Vagina (tissue), 2 donors: ENCODE results near the gene ZMYND10. TPM values are rescaled to one million over a fixed set of nuclear protein-coding genes. Genes with fewer than 3 reads are reported as not detected.

Source experiments
- DNase-seq, 2 donors: peaks; one replicate each; pipeline ENCODE4 v3.0.0-alpha.2; 2017; ENCODE audit errors: extremely low spot score in 2 of 2
- H3K27ac ChIP-seq: fragments of 200-600 bp; sonication (generic); one replicate; pipeline ENCODE4 v1.5.1; 2019
- H3K27me3 ChIP-seq: fragments of 200-600 bp; sonication (generic); one replicate; pipeline ENCODE4 v1.5.1; 2019
- H3K36me3 ChIP-seq, 2 donors: fragments of 200-600 bp; sonication (generic); one replicate each; pipeline ENCODE4 v1.5.1; 2017 to 2019
- H3K4me1 ChIP-seq: fragments of 200-600 bp; sonication (generic); one replicate; pipeline ENCODE4 v1.5.1; 2019
- H3K4me3 ChIP-seq, 2 donors: fragments of 200-600 bp; sonication (generic); 1 replicate in 1 of 2; 2 replicates in 1 of 2; pipeline ENCODE4 v1.5.1; 2016 to 2019
- H3K9me3 ChIP-seq: fragments of 200-600 bp; sonication (generic); one replicate; pipeline ENCODE4 v1.5.1; 2019
- CTCF ChIP-seq, 3 experiments: fragments of 450-650 bp in 2 of 3; fragments of 200-600 bp in 1 of 3; sonication (generic) in 1 of 3; IDR thresholded peaks; one replicate each; pipeline ENCODE4 v1.5.1; 2017 to 2019; ENCODE audit warnings: antibody characterized with exemption in 3 of 3, mild to moderate bottlenecking in 2 of 3, moderate library complexity in 2 of 3
- POLR2A ChIP-seq, 2 donors: fragments of 450-650 bp; IDR thresholded peaks; one replicate each; pipeline ENCODE4 v1.6.1; 2017; ENCODE audit warnings: antibody characterized with exemption in 2 of 2, mild to moderate bottlenecking in 2 of 2, moderate library complexity in 2 of 2
- POLR2AphosphoS5 ChIP-seq, 2 donors: sonication (generic); formaldehyde crosslinking; IDR thresholded peaks; one replicate each; pipeline ENCODE4 v1.9.0; 2017; ENCODE audit warnings: antibody characterized with exemption in 2 of 2, mild to moderate bottlenecking in 2 of 2, low read depth in 1 of 2; ENCODE audit not compliant: insufficient read depth in 1 of 2
- intact Hi-C: fragments of 100-400 bp; cut with DNase I; formaldehyde crosslinking; loops from one replicate; pipeline ENCODE4 v1.15.1; 2023
- total RNA-seq: library from RNA; depleted of rRNA; stranded (reverse); fragments of >200 nt; gene quantifications from one replicate; pipeline ENCODE4 v1.2.3, GENCODE V29; 2016

ZMYND10 gene
- total RNA-seq, 1 donor from 2014 or later: 0.74 TPM

- TF ChIP-seq POLR2A (IDR thresholded peaks at IDR 0.05): no peak
- TF ChIP-seq POLR2AphosphoS5 (IDR thresholded peaks at IDR 0.05; ENCODE audit: insufficient read depth in 1 of 2, low read depth in 1 of 2): no peak
- TF ChIP-seq CTCF (IDR thresholded peaks at IDR 0.05): no peak
- Histone ChIP-seq H3K36me3 (no peaks in the 10 kb centered on the region), H3K9me3 (no peaks in the 10 kb centered on the region), H3K4me3 (no peak overlapping the region), H3K4me1 (peaks cover 55% of the 10 kb centered on the region), H3K27me3 (no peaks in the 10 kb centered on the region), H3K27ac (peak overlapping the region; percentile 99)
- intact Hi-C loops: no loop called here
- no peak for DNase-seq
These were observed 3.4 kb downstream of the ZMYND10 start for GRCh38 chr3:50341996-50342650.

GRCh38 chr3:50341537-50341936 is 4.0 kb downstream of the ZMYND10 start:
- no peaks in the 10 kb centered on the region for H3K27me3 ChIP-seq
- no peaks in the 10 kb centered on the region for H3K36me3 ChIP-seq
- intact Hi-C loops: no loop called here
- H3K9me3 ChIP-seq: no peaks in the 10 kb centered on the region
- TF ChIP-seq POLR2AphosphoS5 (IDR thresholded peaks at IDR 0.05; ENCODE audit: insufficient read depth in 1 of 2, low read depth in 1 of 2) (no peak), POLR2A (IDR thresholded peaks at IDR 0.05) (no peak), CTCF (IDR thresholded peaks at IDR 0.05) (no peak)
- peaks cover 59% of the 10 kb centered on the region for H3K4me1 ChIP-seq
- peak overlapping the region; percentile 51 to 60 for H3K4me3 ChIP-seq
- DNase-seq: no peak
- H3K27ac ChIP-seq: peak overlapping the region; percentile 99

- Histone ChIP-seq H3K27me3 (no peaks in the 10 kb centered on the region), H3K4me1 (peaks cover 61% of the 10 kb centered on the region), H3K36me3 (no peaks in the 10 kb centered on the region), H3K9me3 (no peaks in the 10 kb centered on the region), H3K27ac (peak within 1 kb of the TSS; percentile 99), H3K4me3 (peak within 1 kb of the TSS; percentile 51 to 60)
- TF ChIP-seq CTCF (IDR thresholded peaks at IDR 0.05) (no peak), POLR2A (IDR thresholded peaks at IDR 0.05) (peak in 1 of 2 donors; percentile 69), POLR2AphosphoS5 (IDR thresholded peaks at IDR 0.05; ENCODE audit: insufficient read depth in 1 of 2, low read depth in 1 of 2) (peak; percentile 11 to 79)
- no peak for DNase-seq
- intact Hi-C loops: no loop called here
These were observed 4.8 kb downstream of the ZMYND10 start, which contains the start of gene RASSF1 for GRCh38 chr3:50340448-50341329. Gene RASSF1 (minus strand): TSS chr3:50340836. CDS start chr3:50340805, 31 bp downstream.

GRCh38 chr3:50340147-50340447 is 5.4 kb downstream of the ZMYND10 start:
- H3K4me1 ChIP-seq: peaks cover 61% of the 10 kb centered on the region
- TF ChIP-seq POLR2AphosphoS5 (IDR thresholded peaks at IDR 0.05; ENCODE audit: insufficient read depth in 1 of 2, low read depth in 1 of 2): no peak
- no peak for TF ChIP-seq POLR2A (IDR thresholded peaks at IDR 0.05)
- TF ChIP-seq CTCF (IDR thresholded peaks at IDR 0.05): no peak
- no peaks in the 10 kb centered on the region for H3K27me3 ChIP-seq
- DNase-seq: no peak
- H3K4me3 ChIP-seq: peak overlapping the region; percentile 51 to 60
- H3K9me3 ChIP-seq: no peaks in the 10 kb centered on the region
- H3K27ac ChIP-seq: peak overlapping the region; percentile 99
- no peaks in the 10 kb centered on the region for H3K36me3 ChIP-seq
- intact Hi-C loops: no loop called here
